Hepatocyte (in vitro differentiated cells): ENCODE data around the gene PTX4. TPM values are rescaled to one million over a fixed set of nuclear protein-coding genes. Genes with fewer than 3 reads are reported as not detected.
"Not testable (repeated sequence)": the region's sequence is repeated elsewhere in the genome, so short reads cannot be mapped to it uniquely, and the experiment has no call there.

Experiments used
- DNase-seq: peaks from one replicate; pipeline ENCODE4 v3.0.0-alpha.2; 2016; ENCODE audit warnings: low spot score
- H2AFZ ChIP-seq: fragments of 200-600 bp; sonication (generic); 2 replicates; pipeline ENCODE4 v1.6.0; 2016; ENCODE audit warnings: antibody characterized with exemption, mild to moderate bottlenecking
- H3K27ac ChIP-seq: fragments of 200-600 bp; sonication (generic); 2 replicates; pipeline ENCODE4 v1.5.1; 2016; ENCODE audit warnings: mild to moderate bottlenecking
- H3K27me3 ChIP-seq: fragments of 200-600 bp; sonication (generic); 2 replicates; pipeline ENCODE4 v1.6.1; 2016
- H3K36me3 ChIP-seq: fragments of 200-600 bp; sonication (generic); replicated peaks from 2 replicates; pipeline ENCODE4 v1.5.1; 2016; ENCODE audit warnings: low read depth; ENCODE audit not compliant: insufficient read depth
- H3K4me1 ChIP-seq: fragments of 200-600 bp; sonication (generic); 2 replicates; pipeline ENCODE4 v1.5.1; 2016; ENCODE audit warnings: mild to moderate bottlenecking, moderate library complexity; ENCODE audit not compliant: insufficient read depth
- H3K4me2 ChIP-seq: fragments of 200-600 bp; sonication (generic); 2 replicates; pipeline ENCODE4 v1.6.0; 2016
- H3K4me3 ChIP-seq: fragments of 200-600 bp; sonication (generic); 2 replicates; pipeline ENCODE4 v1.5.1; 2016; ENCODE audit warnings: mild to moderate bottlenecking
- H3K79me2 ChIP-seq: fragments of 200-600 bp; sonication (generic); 2 replicates; pipeline ENCODE4 v1.6.0; 2017; ENCODE audit warnings: mild to moderate bottlenecking
- H3K9me2 ChIP-seq: fragments of 200-600 bp; sonication (generic); replicated peaks from 2 replicates; pipeline ENCODE4 v1.6.0; 2017; ENCODE audit warnings: mild to moderate bottlenecking; ENCODE audit not compliant: insufficient read depth
- H3K9me3 ChIP-seq: fragments of 200-600 bp; sonication (generic); 2 replicates; pipeline ENCODE4 v1.5.1; 2016; ENCODE audit warnings: low read depth, mild to moderate bottlenecking
- H4K20me1 ChIP-seq: fragments of 200-600 bp; sonication (generic); 2 replicates; pipeline ENCODE4 v1.6.0; 2016; ENCODE audit warnings: mild to moderate bottlenecking; ENCODE audit not compliant: insufficient read depth, poor library complexity, severe bottlenecking
- CTCF ChIP-seq: fragments of 200-600 bp; sonication (generic); IDR thresholded peaks from 2 replicates; pipeline ENCODE4 v1.5.1; 2016; ENCODE audit warnings: antibody characterized with exemption, mild to moderate bottlenecking; ENCODE audit not compliant: poor library complexity
- EZH2 ChIP-seq: fragments of 200-600 bp; sonication (generic); IDR thresholded peaks from 2 replicates; pipeline ENCODE4 v1.6.1; 2016; ENCODE audit warnings: antibody characterized with exemption, mild to moderate bottlenecking, borderline replicate concordance
- EZH2phosphoT487 ChIP-seq: fragments of 200-600 bp; sonication (generic); IDR thresholded peaks from one replicate; pipeline ENCODE4 v1.6.1; 2018; ENCODE audit warnings: antibody characterized with exemption, mild to moderate bottlenecking, low read depth, moderate library complexity; ENCODE audit not compliant: unreplicated experiment, severe bottlenecking
- WGBS: methylation state at CpG from one replicate; pipeline ENCODE4 v1.1.6; 2016; ENCODE audit warnings: low lambda C conversion rate; ENCODE audit errors: missing lambda C conversion rate; 5-methylcytosine and 5-hydroxymethylcytosine counted together
- polyA plus RNA-seq: library from polyadenylated mRNA; unstranded; fragments of >200 nt; fragmentation: Nextera tagmentation; extraction: Ambion mirVana; gene quantifications from 2 replicates; pipeline ENCODE4 v1.2.1, GENCODE V29; 2016
- total RNA-seq: library from RNA; depleted of rRNA; stranded (reverse); fragments of >200 nt; gene quantifications from 2 replicates; pipeline ENCODE4 v1.2.3, GENCODE V29; 2014

The PTX4 gene
- total and polyA plus RNA-seq, 2 experiments from 2014 or later: not detected

GRCh38 chr16:1442697-1443096 is 46.0 kb downstream of the PTX4 start:
- H3K9me3 ChIP-seq: no peaks in the 10 kb centered on the region
- H3K4me3 ChIP-seq: no peak overlapping the region
- no peaks in the 10 kb centered on the region for H3K36me3 ChIP-seq
- H3K27ac ChIP-seq: no peak overlapping the region
- no peaks in the 10 kb centered on the region for H3K79me2 ChIP-seq
- DNase-seq: no peak
- H3K27me3 ChIP-seq: no peaks in the 10 kb centered on the region
- H3K4me1 ChIP-seq: no peaks in the 10 kb centered on the region
- WGBS: 97% methylated on average over 24 of the region's 24 CpGs
- H4K20me1 ChIP-seq: no peaks in the 10 kb centered on the region
- no peaks in the 10 kb centered on the region for H3K9me2 ChIP-seq
- no peak overlapping the region for H3K4me2 ChIP-seq
- H2AFZ ChIP-seq: no peak overlapping the region
- no peak for TF ChIP-seq CTCF
- TF ChIP-seq EZH2phosphoT487: no peak
- TF ChIP-seq EZH2: no peak

- no peak overlapping the region for H3K27ac ChIP-seq
- no peak for DNase-seq
- WGBS: 89% methylated on average over 22 of the region's 22 CpGs
- no peaks in the 10 kb centered on the region for H3K9me2 ChIP-seq
- no peaks in the 10 kb centered on the region for H3K9me3 ChIP-seq
- no peak overlapping the region for H3K4me2 ChIP-seq
- no peak overlapping the region for H2AFZ ChIP-seq
- H3K27me3 ChIP-seq: no peaks in the 10 kb centered on the region
- H3K4me3 ChIP-seq: no peak overlapping the region
- no peaks in the 10 kb centered on the region for H3K36me3 ChIP-seq
- no peaks in the 10 kb centered on the region for H3K79me2 ChIP-seq
- no peak for TF ChIP-seq EZH2
- no peaks in the 10 kb centered on the region for H3K4me1 ChIP-seq
- H4K20me1 ChIP-seq: no peaks in the 10 kb centered on the region
Measured at GRCh38 chr16:1441391-1441829, 47.3 kb downstream of the PTX4 start.

- WGBS: 92% methylated on average over 4 of the region's 4 CpGs
- not testable (repeated sequence) for H2AFZ ChIP-seq, H3K27ac ChIP-seq, H3K9me2 ChIP-seq, H3K4me3 ChIP-seq, DNase-seq, H3K36me3 ChIP-seq, H3K9me3 ChIP-seq, H3K27me3 ChIP-seq, H4K20me1 ChIP-seq, H3K4me2 ChIP-seq, H3K4me1 ChIP-seq, H3K79me2 ChIP-seq
Measured at GRCh38 chr16:1439699-1440074, 49.1 kb downstream of the PTX4 start.

GRCh38 chr16:1439058-1439698 is 49.6 kb downstream of the PTX4 start:
- Histone ChIP-seq H3K36me3 (no peaks in the 10 kb centered on the region), H3K9me2 (no peaks in the 10 kb centered on the region), H3K27me3 (no peaks in the 10 kb centered on the region), H3K4me3 (no peak overlapping the region), H3K79me2 (no peaks in the 10 kb centered on the region), H3K9me3 (no peaks in the 10 kb centered on the region), H4K20me1 (no peaks in the 10 kb centered on the region), H2AFZ (no peak overlapping the region), H3K4me1 (no peaks in the 10 kb centered on the region), H3K4me2 (no peak overlapping the region), H3K27ac (no peak overlapping the region)
- no peak for DNase-seq
- TF ChIP-seq CTCF (no peak), EZH2phosphoT487 (no peak), EZH2 (no peak)
- WGBS: 92% methylated on average over 27 of the region's 27 CpGs
